Tibial nerve (tissue), 4 donors: ENCODE measurements around the gene NOM1. TPM values are rescaled to one million over a fixed set of nuclear protein-coding genes. Genes with fewer than 3 reads are reported as not detected.
"Not testable (repeated sequence)": the region's sequence is repeated elsewhere in the genome, so short reads cannot be mapped to it uniquely, and the experiment has no call there.

Source experiments
- DNase-seq, 2 donors: peaks; one replicate each; pipeline ENCODE4 v3.0.0-alpha.2; 2019; ENCODE audit warnings: low spot score in 2 of 2
- H3K27ac ChIP-seq, 4 donors: fragments of 200-600 bp; sonication (generic) in 3 of 4; one replicate each; pipeline ENCODE4 v1.5.1; 2017 to 2019; ENCODE audit warnings: mild to moderate bottlenecking in 1 of 4
- H3K27me3 ChIP-seq, 2 donors: fragments of 200-600 bp; sonication (generic) in 1 of 2; one replicate each; pipeline versions ENCODE4 v1.5.1 to v1.6.0; 2017 to 2019
- H3K36me3 ChIP-seq, 3 donors: fragments of 200-600 bp; sonication (generic); one replicate each; pipeline ENCODE4 v1.5.1; 2018 to 2019
- H3K4me1 ChIP-seq, 4 donors: fragments of 200-600 bp; sonication (generic) in 3 of 4; one replicate each; pipeline ENCODE4 v1.5.1; 2017 to 2019
- H3K4me3 ChIP-seq, 4 donors: fragments of 200-600 bp; sonication (generic) in 3 of 4; one replicate each; pipeline ENCODE4 v1.5.1; 2017 to 2019; ENCODE audit warnings: mild to moderate bottlenecking in 1 of 4, moderate library complexity in 1 of 4
- H3K9me3 ChIP-seq, 4 donors: fragments of 200-600 bp; sonication (generic) in 3 of 4; one replicate each; pipeline ENCODE4 v1.5.1; 2017 to 2019
- EP300 ChIP-seq, 2 donors: sonication (generic); formaldehyde crosslinking; IDR thresholded peaks; one replicate each; pipeline ENCODE4 v1.6.1; 2017; ENCODE audit warnings: antibody characterized with exemption in 2 of 2, mild to moderate bottlenecking in 1 of 2
- POLR2A ChIP-seq, 2 donors: fragments of 450-650 bp; IDR thresholded peaks; one replicate each; pipeline ENCODE4 v1.6.1; 2017; ENCODE audit warnings: antibody characterized with exemption in 2 of 2, mild to moderate bottlenecking in 2 of 2, moderate library complexity in 2 of 2
- WGBS, 2 donors: methylation state at CpG; one replicate each; pipeline ENCODE4 v1.1.5; 2018; 5-methylcytosine and 5-hydroxymethylcytosine counted together
- total RNA-seq, 4 donors: library from RNA; depleted of rRNA; stranded (reverse); fragments of >200 nt; gene quantifications; one replicate each; pipeline ENCODE4 v1.1.0, GENCODE V29; 2016
- TF ChIP-seq, protein P1 (sequence below), 5 experiments: fragments of 200-600 bp in 3 of 5; fragments of 450-650 bp in 2 of 5; sonication (generic) in 3 of 5; IDR thresholded peaks; one replicate each; pipeline ENCODE4 v1.5.1; 2016 to 2019; ENCODE audit warnings: antibody characterized with exemption in 5 of 5, mild to moderate bottlenecking in 3 of 5, moderate library complexity in 2 of 5

Gene NOM1
- total RNA-seq, result 10 to 100 TPM; 23.3 to 41.5 (median 25.3) TPM

DNA sequence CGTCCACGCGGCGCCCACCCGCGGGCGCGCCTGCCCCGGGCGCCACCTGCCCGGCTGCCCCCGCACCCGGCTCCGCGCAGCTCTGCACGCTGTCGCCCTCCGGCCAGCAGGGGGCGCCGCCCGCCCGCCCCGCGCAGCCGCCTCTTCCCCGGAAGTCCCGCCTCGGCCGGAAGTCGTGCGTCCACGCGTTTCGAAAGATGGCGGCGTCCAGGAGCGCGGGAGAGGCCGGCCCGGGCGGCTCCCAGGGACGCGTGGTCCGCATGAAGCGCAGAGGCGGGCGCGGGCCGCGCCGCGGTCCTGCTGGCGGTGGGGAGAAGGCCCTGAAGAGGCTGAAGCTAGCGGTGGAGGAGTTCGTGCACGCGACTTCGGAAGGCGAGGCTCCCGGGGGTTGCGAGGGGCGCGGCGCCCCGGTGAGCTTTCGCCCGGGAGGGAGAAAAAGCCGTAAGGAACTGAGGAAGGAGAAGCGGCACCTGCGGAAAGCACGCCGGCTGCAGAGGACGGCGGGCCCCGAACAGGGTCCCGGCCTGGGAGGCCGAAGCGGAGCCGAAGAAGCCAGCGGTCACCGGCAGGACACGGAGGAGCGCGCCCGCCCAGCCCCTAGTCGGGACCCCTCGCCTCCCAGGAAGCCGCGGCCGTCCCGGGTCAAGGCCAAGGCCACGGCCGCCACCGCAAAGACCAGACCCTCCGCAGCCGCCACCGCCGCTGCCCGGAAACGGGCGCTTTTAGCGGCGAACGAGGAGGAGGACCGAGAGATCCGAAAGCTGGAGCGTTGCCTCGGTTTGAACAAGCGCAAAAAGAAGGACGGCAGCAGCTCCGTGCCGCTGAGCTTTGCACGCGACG lies at the start of gene NOM1:
TSS of gene NOM1 (plus strand) at position 172 of the 840 bp plus-strand sequence. CDS start at position 198, 26 bp downstream.
- Histone ChIP-seq H3K27ac (peak within 1 kb of the TSS in 2 of 4 donors; percentile 58 to 62), H3K27me3 (peaks cover 0 to 10% of the 10 kb centered on the region in 2 donors), H3K36me3 (peaks cover 0 to 24% (median 5%) of the 10 kb centered on the region in 3 donors), H3K9me3 (no peaks in the 10 kb centered on the region), H3K4me3 (peak within 1 kb of the TSS; percentile 88 to 100 (median 94)), H3K4me1 (peaks cover 0 to 55% (median 16%) of the 10 kb centered on the region in 4 donors)
- WGBS, 2 donors, result 0 to 1% methylated on average over 85 to 91 of the region's 115 CpGs
- DNase-seq, result peak; percentile 72 to 79
- TF ChIP-seq EP300 (IDR thresholded peaks at IDR 0.05) (peak in 1 of 2 donors; percentile 70), POLR2A (IDR thresholded peaks at IDR 0.05) (peak in 1 of 2 donors; percentile 49)
- TF ChIP-seq, protein P1, sequence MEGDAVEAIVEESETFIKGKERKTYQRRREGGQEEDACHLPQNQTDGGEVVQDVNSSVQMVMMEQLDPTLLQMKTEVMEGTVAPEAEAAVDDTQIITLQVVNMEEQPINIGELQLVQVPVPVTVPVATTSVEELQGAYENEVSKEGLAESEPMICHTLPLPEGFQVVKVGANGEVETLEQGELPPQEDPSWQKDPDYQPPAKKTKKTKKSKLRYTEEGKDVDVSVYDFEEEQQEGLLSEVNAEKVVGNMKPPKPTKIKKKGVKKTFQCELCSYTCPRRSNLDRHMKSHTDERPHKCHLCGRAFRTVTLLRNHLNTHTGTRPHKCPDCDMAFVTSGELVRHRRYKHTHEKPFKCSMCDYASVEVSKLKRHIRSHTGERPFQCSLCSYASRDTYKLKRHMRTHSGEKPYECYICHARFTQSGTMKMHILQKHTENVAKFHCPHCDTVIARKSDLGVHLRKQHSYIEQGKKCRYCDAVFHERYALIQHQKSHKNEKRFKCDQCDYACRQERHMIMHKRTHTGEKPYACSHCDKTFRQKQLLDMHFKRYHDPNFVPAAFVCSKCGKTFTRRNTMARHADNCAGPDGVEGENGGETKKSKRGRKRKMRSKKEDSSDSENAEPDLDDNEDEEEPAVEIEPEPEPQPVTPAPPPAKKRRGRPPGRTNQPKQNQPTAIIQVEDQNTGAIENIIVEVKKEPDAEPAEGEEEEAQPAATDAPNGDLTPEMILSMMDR (IDR thresholded peaks at IDR 0.05), result peak; percentile 87 to 100 (median 96)

DNA sequence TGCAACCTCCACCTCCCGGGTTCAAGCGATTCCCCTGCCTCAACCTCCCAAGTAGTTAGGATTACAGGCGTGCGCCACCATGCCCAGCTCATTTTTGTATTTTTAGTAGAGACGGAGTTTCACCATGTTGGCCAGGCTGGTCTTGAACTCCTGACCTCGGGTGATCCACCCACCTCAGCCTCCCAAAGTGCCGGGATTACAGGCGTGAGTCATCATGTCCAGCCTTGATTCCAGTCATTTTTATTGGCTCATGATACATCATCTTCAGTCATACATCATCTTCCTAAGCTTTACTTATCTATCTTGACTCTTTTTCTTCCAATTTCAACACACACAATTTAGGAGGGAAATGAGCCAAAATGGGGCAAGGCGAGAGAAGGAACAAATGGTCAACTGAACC lies 49.4 kb upstream of the NOM1 start:
- not testable (repeated sequence) for DNase-seq, H3K4me3 ChIP-seq, H3K27ac ChIP-seq, H3K36me3 ChIP-seq, H3K4me1 ChIP-seq, H3K27me3 ChIP-seq, H3K9me3 ChIP-seq
- 80 to 85% methylated on average over 9 of the region's 9 CpGs for WGBS, 2 donors

DNA sequence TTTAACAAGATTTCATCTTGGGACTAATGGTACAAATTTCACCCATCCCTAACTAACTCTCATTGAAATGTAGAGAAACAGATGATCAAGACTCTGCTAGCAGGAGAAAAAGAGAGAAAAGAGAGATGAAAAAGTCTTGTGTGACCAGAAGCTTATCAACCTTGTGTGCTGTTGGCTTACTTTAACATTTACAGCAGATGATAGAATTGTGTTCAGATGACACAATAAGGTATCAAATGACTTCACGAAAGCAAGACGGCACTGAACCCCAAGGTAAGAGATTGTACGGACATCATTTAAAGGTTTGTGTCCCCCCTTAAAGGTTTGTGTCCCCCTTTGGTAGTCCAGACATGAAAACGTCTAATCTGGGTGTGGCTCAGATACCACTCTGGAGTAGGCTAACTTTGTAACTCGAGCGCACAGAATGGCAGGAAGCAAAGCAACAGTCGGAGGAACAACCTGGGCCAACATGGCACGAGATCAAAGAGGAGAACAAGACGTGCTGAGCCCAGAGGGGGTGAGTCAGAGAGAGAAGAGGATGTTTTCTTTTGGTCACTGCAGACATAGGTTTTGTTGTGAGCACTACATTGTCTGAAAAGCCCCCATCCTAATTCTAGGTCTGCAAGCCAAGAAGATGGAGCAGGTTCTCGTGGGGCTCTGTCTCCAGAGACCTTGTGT lies 46.1 kb upstream of the NOM1 start:
- TF ChIP-seq, protein P1 (IDR thresholded peaks at IDR 0.05), result no peak
- peak; percentile 58 to 71 for TF ChIP-seq EP300 (IDR thresholded peaks at IDR 0.05)
- TF ChIP-seq POLR2A (IDR thresholded peaks at IDR 0.05), result no peak
- no peak overlapping the region for H3K4me3 ChIP-seq
- peak in 1 of 2 donors; percentile 16 for DNase-seq
- no peaks in the 10 kb centered on the region for H3K4me1 ChIP-seq
- no peaks in the 10 kb centered on the region for H3K27me3 ChIP-seq
- H3K27ac ChIP-seq, result peak overlapping the region in 1 of 4 donors; percentile 56
- WGBS, 2 donors, result 60 to 68% methylated on average over 10 of the region's 10 CpGs
- no peaks in the 10 kb centered on the region for H3K36me3 ChIP-seq
- H3K9me3 ChIP-seq, result no peaks in the 10 kb centered on the region

GRCh38 chr7:156906200-156906649 lies 43.3 kb upstream of the NOM1 start:
- DNase-seq, result no peak
- Histone ChIP-seq H3K4me3 (no peak overlapping the region), H3K4me1 (peaks cover 0 to 3% (median 0%) of the 10 kb centered on the region in 4 donors), H3K27ac (no peak overlapping the region), H3K36me3 (no peaks in the 10 kb centered on the region), H3K27me3 (no peaks in the 10 kb centered on the region), H3K9me3 (no peaks in the 10 kb centered on the region)
- WGBS, 2 donors, result 45 to 61% methylated on average over 4 of the region's 4 CpGs
- TF ChIP-seq EP300 (IDR thresholded peaks at IDR 0.05) (no peak), POLR2A (IDR thresholded peaks at IDR 0.05) (no peak)
- TF ChIP-seq, protein P1 (IDR thresholded peaks at IDR 0.05), result no peak

- no peaks in the 10 kb centered on the region for H3K27me3 ChIP-seq
- no peaks in the 10 kb centered on the region for H3K36me3 ChIP-seq
- no peak overlapping the region for H3K27ac ChIP-seq
- peaks cover 0 to 3% (median 0%) of the 10 kb centered on the region in 4 donors for H3K4me1 ChIP-seq
- H3K4me3 ChIP-seq, result no peak overlapping the region
- H3K9me3 ChIP-seq, result no peaks in the 10 kb centered on the region
- DNase-seq, result no peak
- peak in 1 of 2 donors; percentile 52 for TF ChIP-seq EP300 (IDR thresholded peaks at IDR 0.05)
- TF ChIP-seq, protein P1 (IDR thresholded peaks at IDR 0.05), result no peak
- 47 to 63% methylated on average over 4 of the region's 4 CpGs for WGBS, 2 donors
Measured at GRCh38 chr7:156907656-156908055, 41.9 kb upstream of the NOM1 start.

DNA sequence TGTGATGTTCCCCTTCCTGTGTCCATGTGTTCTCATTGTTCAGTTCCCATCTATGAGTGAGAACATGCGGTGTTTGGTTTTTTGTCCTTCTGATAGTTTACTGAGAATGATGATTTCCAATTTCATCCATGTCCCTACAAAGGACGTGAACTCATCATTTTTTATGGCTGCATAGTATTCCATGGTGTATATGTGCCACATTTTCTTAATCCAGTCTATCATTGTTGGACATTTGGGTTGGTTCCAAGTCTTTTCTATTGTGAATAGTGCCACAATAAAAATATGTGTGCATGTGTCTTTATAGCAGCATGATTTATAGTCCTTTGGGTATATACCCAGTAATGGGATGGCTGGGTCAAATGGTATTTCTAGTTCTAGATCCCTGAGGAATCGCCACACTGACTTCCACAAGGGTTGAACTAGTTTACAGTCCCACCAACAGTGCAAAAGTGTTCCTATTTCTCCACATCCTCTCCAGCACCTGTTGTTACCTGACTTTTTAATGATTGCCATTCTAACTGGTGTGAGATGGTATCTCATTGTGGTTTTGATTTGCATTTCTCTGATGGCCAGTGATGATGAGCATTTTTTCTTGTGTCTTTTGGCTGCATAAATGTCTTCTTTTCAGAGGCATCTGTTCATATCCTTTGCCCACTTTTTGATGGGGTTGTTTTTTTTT lies 39.8 kb upstream of the NOM1 start:
- 82 to 84% methylated on average over 3 of the region's 3 CpGs for WGBS, 2 donors
- H3K4me1 ChIP-seq, H3K36me3 ChIP-seq, H3K27me3 ChIP-seq, H3K27ac ChIP-seq, H3K9me3 ChIP-seq, H3K4me3 ChIP-seq, DNase-seq: not testable (repeated sequence)
